HG02798 (cell line): Measurements from ENCODE around the gene SHROOM3.

ENCODE experiments used
- ATAC-seq: cut with Tn5 transposase; IDR thresholded peaks from one replicate; pipeline ENCODE4 v1.9.1; 2021; ENCODE audit warnings: mild to moderate bottlenecking; ENCODE audit not compliant: unreplicated experiment, poor library complexity

SHROOM3 gene

DNA sequence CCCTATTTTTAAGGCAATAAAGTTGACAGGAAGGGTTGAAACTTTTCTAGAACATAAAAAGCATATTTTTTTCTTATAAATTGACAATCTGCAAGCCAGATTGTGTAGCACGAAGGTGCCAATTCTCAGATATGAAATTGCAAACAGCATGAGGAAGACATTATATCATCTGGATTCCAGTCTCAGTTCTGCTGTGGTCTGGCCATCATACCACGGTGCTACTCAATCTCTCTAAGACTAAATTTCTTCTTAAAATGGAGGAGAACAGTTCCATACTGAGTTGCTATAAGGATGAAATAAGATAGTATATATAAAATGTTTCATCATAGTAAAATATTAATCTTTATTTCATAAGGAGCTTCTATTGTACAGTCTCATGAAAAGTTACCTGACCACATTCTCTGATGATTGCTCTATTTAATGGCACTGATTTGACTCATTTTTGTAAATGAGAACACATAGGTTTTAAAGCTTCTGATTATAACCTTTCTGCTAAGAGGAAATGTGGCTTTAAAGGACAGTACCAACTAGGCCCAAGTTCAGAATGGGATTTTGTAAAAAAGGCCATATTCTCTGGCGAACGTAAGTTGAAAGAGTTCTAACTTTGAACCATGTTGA, 127.9 kb downstream of the SHROOM3 start:
- ATAC-seq = no peak

- ATAC-seq = no peak
Observed at GRCh38 chr4:76563454-76564122, 128.6 kb downstream of the SHROOM3 start.

DNA sequence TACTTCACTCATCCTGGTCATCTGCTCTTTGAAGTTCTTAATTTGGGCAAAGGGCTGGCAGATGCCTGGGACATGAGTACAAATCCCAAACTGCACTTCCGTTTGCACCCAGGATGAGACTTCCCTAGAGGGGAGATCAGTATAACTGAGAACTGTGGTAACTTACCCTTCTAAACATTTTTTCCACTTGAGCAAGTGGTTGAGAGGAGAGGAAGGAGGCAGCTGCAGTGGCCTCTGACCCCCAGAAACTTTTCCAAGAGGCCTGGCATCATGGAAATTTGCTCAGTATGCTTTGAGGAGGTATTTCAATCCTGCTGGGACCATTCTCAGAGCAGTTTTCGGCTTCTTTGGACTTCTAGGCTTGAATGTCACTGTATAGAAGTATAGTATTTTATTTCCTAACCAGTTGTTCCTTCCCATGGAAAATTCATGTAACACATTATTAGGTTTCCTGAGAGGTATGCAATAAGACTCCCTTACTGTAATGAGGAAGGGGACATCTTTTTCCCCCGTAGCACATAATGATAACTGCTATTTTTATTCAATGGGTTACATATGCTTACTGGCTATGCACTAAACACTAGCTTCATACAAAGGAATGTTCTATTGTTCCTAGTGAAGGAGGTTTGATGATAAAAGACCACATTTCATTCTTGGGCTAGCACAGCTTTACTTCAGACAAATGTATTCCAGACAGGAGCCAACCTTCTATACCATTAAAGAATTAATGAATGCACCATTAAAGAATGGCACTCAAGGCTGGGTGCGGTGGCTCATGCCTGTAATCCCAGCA, 129.3 kb downstream of the SHROOM3 start:
- ATAC-seq = no peak

- ATAC-seq = no peak
Observed at GRCh38 chr4:76568262-76568661, 133.2 kb downstream of the SHROOM3 start.

DNA sequence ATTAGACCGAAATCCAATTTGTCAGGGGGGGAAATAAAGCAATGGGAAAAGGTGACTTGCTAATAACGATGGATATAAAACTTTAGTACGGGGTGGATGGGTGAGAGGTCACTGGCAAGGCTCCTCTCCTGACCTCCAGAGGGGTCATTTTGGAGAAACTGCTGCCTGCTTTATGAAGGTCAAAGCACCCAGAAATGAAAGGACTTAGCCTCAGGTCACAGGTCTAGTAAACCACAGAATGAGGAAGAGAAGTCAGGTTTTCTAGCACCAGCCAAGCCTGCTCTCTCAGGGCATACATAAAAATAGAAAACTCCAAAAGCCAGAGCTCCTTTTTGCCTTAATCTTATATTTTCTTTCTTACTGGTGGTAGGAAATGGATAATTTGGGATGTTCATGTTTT, 134.2 kb downstream of the SHROOM3 start:
- ATAC-seq = no peak

DNA sequence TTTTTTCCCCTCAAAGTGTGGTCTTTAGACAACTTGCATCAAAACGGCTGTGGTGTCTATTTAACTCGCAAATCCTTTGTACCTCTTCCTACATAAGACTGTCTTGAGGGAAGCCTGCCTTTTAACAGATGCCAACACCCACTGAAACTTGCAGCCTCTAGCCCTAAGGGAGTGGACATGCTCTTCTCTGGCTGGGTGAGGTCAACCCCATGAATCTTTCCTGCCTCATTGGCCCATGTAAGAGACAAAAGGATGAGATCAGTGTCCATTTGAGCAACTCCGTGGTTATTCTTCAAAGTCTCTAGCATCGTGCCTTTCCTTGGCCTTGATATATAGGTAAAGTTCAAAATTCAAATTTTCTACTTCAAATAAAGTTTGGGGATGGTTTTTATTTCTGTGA, 134.7 kb downstream of the SHROOM3 start:
- ATAC-seq = no peak

GRCh38 chr4:76570141-76570973, 135.3 kb downstream of the SHROOM3 start:
- no peak for ATAC-seq

DNA sequence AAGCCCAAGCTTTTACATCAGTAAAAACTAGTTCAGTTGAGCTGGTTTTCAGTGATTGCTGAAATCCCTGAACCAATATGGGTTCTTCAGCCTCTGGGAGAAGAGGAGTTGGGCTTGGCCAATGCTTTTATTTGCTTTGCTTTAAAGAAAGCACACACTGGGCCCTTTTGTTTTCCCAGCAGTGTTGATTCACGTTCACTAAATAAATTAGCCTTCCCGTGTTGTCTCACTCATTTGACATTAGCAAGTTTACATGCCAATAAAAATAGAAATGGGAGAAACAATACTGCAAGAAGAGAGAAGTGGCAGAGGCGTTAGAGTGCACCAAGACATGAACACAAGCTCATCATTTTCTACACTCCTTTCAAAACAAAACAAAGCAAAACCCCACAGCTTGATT, 136.2 kb downstream of the SHROOM3 start:
- ATAC-seq = no peak

GRCh38 chr4:76572224-76572623, 137.2 kb downstream of the SHROOM3 start:
- no peak for ATAC-seq

GRCh38 chr4:76576824-76577223, 141.8 kb downstream of the SHROOM3 start:
- no peak for ATAC-seq

DNA sequence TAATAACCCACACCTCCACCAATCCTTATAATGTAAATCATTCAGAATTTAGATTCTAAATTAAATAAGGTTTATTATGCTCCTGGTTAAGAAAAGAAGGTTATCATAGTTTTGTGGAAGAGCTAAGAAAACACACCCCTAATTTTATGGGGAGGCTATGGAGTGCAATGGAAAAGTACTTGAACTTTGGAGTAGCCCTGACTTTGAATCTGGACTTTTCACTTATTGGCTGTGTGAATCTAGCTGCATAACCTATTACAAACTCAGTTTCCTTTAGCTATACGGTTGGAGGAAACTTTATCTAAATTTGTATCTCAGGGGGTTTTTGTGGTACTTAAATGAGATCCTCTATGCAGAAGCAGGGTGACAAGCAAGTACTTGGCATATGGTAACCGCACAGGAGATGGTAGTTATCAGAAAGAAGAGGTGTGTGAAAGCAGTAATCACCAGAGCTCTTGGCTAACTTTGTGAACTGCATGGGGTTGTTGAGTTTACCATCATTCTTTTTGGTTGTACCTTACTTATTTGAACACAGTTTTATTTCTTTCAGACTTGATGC, 143.1 kb downstream of the SHROOM3 start:
- no peak for ATAC-seq

DNA sequence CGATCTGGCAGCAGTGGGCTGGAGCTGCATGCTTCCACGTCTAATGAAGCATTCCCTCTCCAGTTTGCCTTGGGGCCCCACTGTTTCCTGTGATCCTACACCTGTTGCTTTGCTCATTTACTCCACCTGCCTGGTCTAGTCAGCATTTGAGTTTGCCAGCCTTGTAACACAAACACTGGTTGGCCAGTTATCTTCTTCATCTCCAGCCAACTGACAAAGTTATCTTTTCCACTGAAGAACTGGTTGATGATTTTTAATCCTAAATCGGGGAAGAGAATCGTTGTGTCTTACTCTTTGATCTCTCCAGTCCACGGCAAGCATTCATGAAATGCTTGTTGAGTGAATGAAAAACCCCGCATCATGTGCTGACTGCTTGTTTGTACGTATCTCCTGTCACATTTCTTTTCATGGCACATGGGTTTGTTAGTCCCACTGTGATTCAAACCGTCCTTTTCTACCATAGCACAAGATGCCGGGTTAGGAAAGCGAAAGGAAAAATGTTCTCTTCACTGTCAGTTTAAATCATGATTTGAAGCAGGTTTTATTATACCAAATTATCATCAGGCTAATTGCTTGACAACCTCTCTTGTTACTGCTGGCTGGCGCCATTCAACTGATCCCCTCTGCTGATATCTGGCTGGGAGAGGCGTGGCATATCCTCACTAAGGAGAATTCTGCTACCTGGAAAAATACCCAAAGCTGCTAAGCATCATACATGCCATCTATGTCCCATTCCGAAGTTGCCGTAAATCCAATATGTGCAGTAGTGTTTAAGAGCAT, 144.8 kb downstream of the SHROOM3 start:
- no peak for ATAC-seq

DNA sequence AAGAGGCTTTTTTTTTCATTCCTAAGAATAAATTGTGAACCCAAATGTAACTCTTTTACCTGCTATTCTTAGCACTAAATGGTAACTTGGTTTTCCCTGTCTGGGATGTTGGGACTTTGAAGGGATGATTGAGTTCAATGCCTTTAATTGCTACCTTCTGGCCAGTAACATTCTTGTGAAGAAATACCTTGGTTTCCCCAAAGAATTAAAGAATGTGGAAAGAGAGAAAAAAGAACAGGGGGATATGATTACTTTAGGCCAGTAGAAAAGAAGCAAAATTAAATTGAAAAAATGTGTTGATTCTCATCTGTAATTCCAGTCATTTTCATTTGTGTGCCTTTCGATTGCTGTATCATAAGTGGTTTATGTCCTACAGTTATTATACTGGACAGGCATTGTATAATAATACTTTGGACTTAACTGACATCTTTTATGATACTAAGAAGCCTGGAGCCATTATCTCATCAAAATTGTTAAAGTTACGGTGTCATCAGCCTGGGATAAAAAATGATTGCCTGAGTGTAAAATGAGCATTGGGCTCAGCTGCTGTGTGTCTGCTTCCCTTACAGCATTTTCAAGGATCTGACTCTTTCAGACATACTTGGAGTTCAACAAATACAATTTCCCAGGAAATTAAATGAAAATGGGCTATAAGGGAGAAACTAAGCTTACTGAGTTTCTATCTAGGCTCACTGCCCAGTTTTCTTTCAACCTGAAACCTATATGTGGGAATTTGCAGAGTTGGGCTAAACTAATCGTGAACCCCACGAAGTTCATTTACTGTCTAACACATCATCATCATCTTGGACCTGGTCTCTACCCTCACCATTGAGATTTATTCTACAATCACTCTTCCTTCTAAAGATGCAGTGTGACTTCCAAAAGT, 146.3 kb downstream of the SHROOM3 start:
- ATAC-seq = no peak

- ATAC-seq = no peak
Observed at GRCh38 chr4:76582074-76582816, 147.2 kb downstream of the SHROOM3 start.

- no peak for ATAC-seq
Observed at GRCh38 chr4:76582817-76583087, 147.7 kb downstream of the SHROOM3 start.

DNA sequence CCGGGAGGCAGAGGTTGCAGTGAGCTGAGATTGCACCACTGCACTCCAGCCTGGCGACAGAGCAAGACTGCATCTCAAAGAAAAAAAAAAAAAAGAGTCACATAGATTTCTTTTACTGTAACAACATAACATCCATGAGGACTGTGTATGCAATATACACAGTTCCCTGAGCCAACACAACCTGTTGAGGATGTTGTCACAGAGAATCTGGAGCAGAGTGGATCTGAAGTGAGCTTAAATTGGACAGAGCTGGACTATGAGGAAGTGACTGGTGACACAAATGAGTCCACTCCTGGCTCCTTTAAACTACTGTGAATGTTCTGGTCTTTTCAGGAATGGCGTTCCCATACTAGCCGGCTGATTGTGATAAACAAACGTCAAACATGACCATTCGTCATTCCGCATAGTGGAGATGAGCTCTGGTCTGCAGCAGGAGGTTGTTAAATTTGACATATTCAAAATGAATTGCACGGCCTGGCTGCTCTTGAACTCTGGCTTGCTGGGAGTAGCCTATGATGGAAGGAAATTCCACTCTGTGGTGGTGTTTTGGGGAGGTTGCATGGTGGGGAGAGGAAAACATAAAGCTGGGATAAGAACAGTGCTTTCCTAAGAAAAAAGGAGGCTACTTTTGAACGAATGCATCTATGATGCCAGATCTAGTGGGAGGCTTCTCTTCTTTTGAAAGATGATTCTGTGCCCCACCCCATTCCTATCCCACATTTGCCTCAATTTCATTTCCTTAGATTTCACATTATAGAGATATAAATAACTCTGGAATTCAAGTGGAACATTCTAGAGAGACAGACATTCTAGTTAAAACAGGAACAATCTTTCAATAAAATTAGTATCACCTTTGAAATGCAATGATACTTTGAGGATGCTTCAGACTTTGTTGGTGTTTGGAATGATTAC, 149.5 kb downstream of the SHROOM3 start:
- no peak for ATAC-seq

DNA sequence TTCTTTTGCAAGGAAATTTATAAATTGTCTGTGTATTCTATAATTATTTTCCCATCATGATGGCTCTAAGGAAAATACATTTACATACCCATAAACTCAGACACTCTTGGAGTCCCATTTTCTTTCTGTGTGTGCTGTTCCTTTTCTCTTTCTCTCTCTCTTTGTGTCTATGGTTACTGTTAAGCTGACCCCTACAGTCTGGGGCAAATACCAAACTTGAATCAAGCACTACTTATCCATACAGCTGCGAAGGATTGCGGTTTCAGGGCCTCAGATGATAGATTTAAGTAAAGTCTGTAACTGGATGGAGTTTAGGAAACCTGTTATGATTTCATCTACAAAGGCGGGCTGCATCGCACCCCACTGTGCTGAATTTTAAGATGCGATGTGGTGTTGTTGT, 150.2 kb downstream of the SHROOM3 start:
- no peak for ATAC-seq
